Liver (tissue), 9 donors: ENCODE results near the gene SCAP. TPM values are rescaled to one million over a fixed set of nuclear protein-coding genes. Genes with fewer than 3 reads are reported as not detected.
A peak's percentile ranks its signal among the peaks of the same experiment; 100 is the strongest.
"Not testable (repeated sequence)": the region's sequence is repeated elsewhere in the genome, so short reads cannot be mapped to it uniquely, and the experiment has no call there.

ENCODE experiments used
- DNase-seq: peaks from one replicate; pipeline ENCODE4 v3.0.0-alpha.2; 2017; ENCODE audit warnings: low spot score
- H3K27ac ChIP-seq, 2 donors: one replicate each; pipeline ENCODE4 v1.7.0; 2013; ENCODE audit warnings: inconsistent platforms in 2 of 2, low read length in 2 of 2, control low read depth in 1 of 2, low read depth in 1 of 2, mild to moderate bottlenecking in 1 of 2
- H3K27me3 ChIP-seq, 4 donors: one replicate each; pipeline versions ENCODE4 v1.6.1 to v1.7.0; 2013; ENCODE audit warnings: low read length in 3 of 4, inconsistent platforms in 1 of 4, mild to moderate bottlenecking in 1 of 4, moderate library complexity in 1 of 4; ENCODE audit not compliant: control insufficient read depth in 4 of 4, insufficient read depth in 4 of 4
- H3K36me3 ChIP-seq, 4 donors: one replicate each; pipeline versions ENCODE4 v1.6.1 to v1.7.0; 2013; ENCODE audit warnings: low read length in 3 of 4, mild to moderate bottlenecking in 3 of 4, low read depth in 1 of 4, moderate library complexity in 1 of 4; ENCODE audit not compliant: control insufficient read depth in 4 of 4, insufficient read depth in 3 of 4
- H3K4me1 ChIP-seq, 4 donors: one replicate each; pipeline versions ENCODE4 v1.6.1 to v1.7.0; 2013; ENCODE audit warnings: low read length in 3 of 4, mild to moderate bottlenecking in 3 of 4, moderate library complexity in 1 of 4; ENCODE audit not compliant: control insufficient read depth in 4 of 4, insufficient read depth in 4 of 4
- H3K4me3 ChIP-seq, 3 donors: one replicate each; pipeline versions ENCODE4 v1.6.1 to v1.7.0; 2013; ENCODE audit warnings: low read length in 3 of 3, control low read depth in 1 of 3, low read depth in 1 of 3, mild to moderate bottlenecking in 1 of 3
- H3K9ac ChIP-seq, 2 donors: one replicate each; pipeline ENCODE4 v1.7.0; 2013; ENCODE audit warnings: low read length in 2 of 2, mild to moderate bottlenecking in 2 of 2, moderate library complexity in 2 of 2, control low read depth in 1 of 2, low read depth in 1 of 2
- H3K9me3 ChIP-seq, 4 donors: one replicate each; pipeline versions ENCODE4 v1.6.1 to v1.7.0; 2013; ENCODE audit warnings: low read length in 3 of 4; ENCODE audit not compliant: control insufficient read depth in 4 of 4
- EGR1 ChIP-seq, 2 donors: IDR thresholded peaks; 2 replicates each; pipeline ENCODE4 v1.6.1; 2016 to 2018; ENCODE audit warnings: antibody characterized with exemption in 2 of 2, low read depth in 2 of 2
- FOXA2 ChIP-seq: IDR thresholded peaks from 2 replicates; pipeline ENCODE4 v1.6.1; 2016; ENCODE audit warnings: antibody characterized with exemption
- GABPA ChIP-seq, 2 donors: IDR thresholded peaks in 1 of 2; conservative IDR thresholded peaks in 1 of 2; 2 replicates each; pipeline ENCODE4 v1.6.1; 2016; ENCODE audit warnings: antibody characterized with exemption in 2 of 2, mild to moderate bottlenecking in 1 of 2, moderate library complexity in 1 of 2
- HNF4A ChIP-seq, 2 donors: conservative IDR thresholded peaks; 2 replicates each; pipeline ENCODE4 v1.6.1; 2016; ENCODE audit warnings: antibody characterized with exemption in 2 of 2, mild to moderate bottlenecking in 2 of 2
- JUND ChIP-seq, 2 donors: IDR thresholded peaks; 2 replicates each; pipeline ENCODE4 v1.6.1; 2016; ENCODE audit warnings: antibody characterized with exemption in 2 of 2
- NR2F2 ChIP-seq: IDR thresholded peaks from 2 replicates; pipeline ENCODE4 v1.6.1; 2016; ENCODE audit warnings: antibody characterized with exemption
- RXRA ChIP-seq, 2 donors: IDR thresholded peaks; 2 replicates each; pipeline ENCODE4 v1.6.1; 2017 to 2018; ENCODE audit warnings: antibody characterized with exemption in 2 of 2, mild to moderate bottlenecking in 1 of 2
- SP1 ChIP-seq: IDR thresholded peaks from 2 replicates; pipeline ENCODE4 v1.6.1; 2018; ENCODE audit warnings: antibody characterized with exemption, mild to moderate bottlenecking
- TAF1 ChIP-seq: conservative IDR thresholded peaks from 2 replicates; pipeline ENCODE4 v1.6.1; 2016; ENCODE audit warnings: antibody characterized with exemption, mild to moderate bottlenecking
- ZBTB33 ChIP-seq: IDR thresholded peaks from 2 replicates; pipeline ENCODE4 v1.6.1; 2016; ENCODE audit warnings: antibody characterized with exemption
- WGBS: extraction: QIAGEN DNeasy Blood & Tissue Kit; methylation state at CpG from one replicate; pipeline ENCODE4 v1.1.7; 2013; 5-methylcytosine and 5-hydroxymethylcytosine counted together
- polyA plus RNA-seq, 2 donors: library from polyadenylated mRNA; stranded (reverse) in 1 of 2; unstranded in 1 of 2; fragments of 200-250 nt in 1 of 2; fragments of >200 nt in 1 of 2; fragmentation: Nextera tagmentation in 1 of 2; extraction: Ambion mirVana in 1 of 2; gene quantifications; one replicate each; pipeline versions ENCODE4 v1.2.1 to v1.2.3, GENCODE V29; 2013 to 2015
- total RNA-seq, 2 donors: library from RNA; depleted of rRNA; stranded (reverse); fragments of >200 nt; gene quantifications; one replicate each; pipeline ENCODE4 v1.2.3, GENCODE V29; 2014
- TF ChIP-seq, protein P1 (sequence below): IDR thresholded peaks from 2 replicates; pipeline ENCODE4 v1.6.1; 2016; ENCODE audit warnings: antibody characterized with exemption, mild to moderate bottlenecking
- TF ChIP-seq, protein P2 (sequence below): IDR thresholded peaks from 2 replicates; pipeline ENCODE4 v1.6.1; 2016; ENCODE audit warnings: antibody characterized with exemption
- donor health status: healthy.
- donor health status: healthy.
- donor health status: healthy.
- donor health status: healthy.
- donor health status: healthy.

Gene SCAP
- total and polyA plus RNA-seq, 4 donors, result 25.9 to 84.8 (median 59.3) TPM

GRCh38 chr3:47512416-47513124 lies 36.8 kb upstream of the SCAP start:
- DNase-seq, result peak; percentile 45
- Histone ChIP-seq H3K9me3 (no peaks in the 10 kb centered on the region), H3K27ac (peak overlapping the region; percentile 89 to 100), H3K27me3 (no peaks in the 10 kb centered on the region), H3K36me3 (peaks cover 0 to 21% (median 3%) of the 10 kb centered on the region in 4 donors), H3K9ac (peak overlapping the region in 1 of 2 donors; percentile 95), H3K4me1 (peaks cover 5 to 21% (median 12%) of the 10 kb centered on the region in 4 donors), H3K4me3 (peak overlapping the region; percentile 55 to 93 (median 63))
- TF ChIP-seq TAF1 (peak; percentile 3), ZBTB33 (no peak)
- TF ChIP-seq, protein P1, sequence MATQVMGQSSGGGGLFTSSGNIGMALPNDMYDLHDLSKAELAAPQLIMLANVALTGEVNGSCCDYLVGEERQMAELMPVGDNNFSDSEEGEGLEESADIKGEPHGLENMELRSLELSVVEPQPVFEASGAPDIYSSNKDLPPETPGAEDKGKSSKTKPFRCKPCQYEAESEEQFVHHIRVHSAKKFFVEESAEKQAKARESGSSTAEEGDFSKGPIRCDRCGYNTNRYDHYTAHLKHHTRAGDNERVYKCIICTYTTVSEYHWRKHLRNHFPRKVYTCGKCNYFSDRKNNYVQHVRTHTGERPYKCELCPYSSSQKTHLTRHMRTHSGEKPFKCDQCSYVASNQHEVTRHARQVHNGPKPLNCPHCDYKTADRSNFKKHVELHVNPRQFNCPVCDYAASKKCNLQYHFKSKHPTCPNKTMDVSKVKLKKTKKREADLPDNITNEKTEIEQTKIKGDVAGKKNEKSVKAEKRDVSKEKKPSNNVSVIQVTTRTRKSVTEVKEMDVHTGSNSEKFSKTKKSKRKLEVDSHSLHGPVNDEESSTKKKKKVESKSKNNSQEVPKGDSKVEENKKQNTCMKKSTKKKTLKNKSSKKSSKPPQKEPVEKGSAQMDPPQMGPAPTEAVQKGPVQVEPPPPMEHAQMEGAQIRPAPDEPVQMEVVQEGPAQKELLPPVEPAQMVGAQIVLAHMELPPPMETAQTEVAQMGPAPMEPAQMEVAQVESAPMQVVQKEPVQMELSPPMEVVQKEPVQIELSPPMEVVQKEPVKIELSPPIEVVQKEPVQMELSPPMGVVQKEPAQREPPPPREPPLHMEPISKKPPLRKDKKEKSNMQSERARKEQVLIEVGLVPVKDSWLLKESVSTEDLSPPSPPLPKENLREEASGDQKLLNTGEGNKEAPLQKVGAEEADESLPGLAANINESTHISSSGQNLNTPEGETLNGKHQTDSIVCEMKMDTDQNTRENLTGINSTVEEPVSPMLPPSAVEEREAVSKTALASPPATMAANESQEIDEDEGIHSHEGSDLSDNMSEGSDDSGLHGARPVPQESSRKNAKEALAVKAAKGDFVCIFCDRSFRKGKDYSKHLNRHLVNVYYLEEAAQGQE, result no peak
- TF ChIP-seq, protein P2, sequence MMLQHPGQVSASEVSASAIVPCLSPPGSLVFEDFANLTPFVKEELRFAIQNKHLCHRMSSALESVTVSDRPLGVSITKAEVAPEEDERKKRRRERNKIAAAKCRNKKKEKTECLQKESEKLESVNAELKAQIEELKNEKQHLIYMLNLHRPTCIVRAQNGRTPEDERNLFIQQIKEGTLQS, result no peak
- WGBS, result 21% methylated on average over 36 of the region's 36 CpGs

GRCh38 chr3:47505267-47505666 lies 29.5 kb upstream of the SCAP start:
- H3K9ac ChIP-seq, H3K9me3 ChIP-seq, H3K4me1 ChIP-seq, H3K27ac ChIP-seq, DNase-seq, H3K27me3 ChIP-seq, H3K4me3 ChIP-seq: not testable (repeated sequence)
- peaks cover 8 to 51% (median 30%) of the 10 kb centered on the region in 4 donors for H3K36me3 ChIP-seq
- WGBS, result 97% methylated on average over 6 of the region's 6 CpGs

DNA sequence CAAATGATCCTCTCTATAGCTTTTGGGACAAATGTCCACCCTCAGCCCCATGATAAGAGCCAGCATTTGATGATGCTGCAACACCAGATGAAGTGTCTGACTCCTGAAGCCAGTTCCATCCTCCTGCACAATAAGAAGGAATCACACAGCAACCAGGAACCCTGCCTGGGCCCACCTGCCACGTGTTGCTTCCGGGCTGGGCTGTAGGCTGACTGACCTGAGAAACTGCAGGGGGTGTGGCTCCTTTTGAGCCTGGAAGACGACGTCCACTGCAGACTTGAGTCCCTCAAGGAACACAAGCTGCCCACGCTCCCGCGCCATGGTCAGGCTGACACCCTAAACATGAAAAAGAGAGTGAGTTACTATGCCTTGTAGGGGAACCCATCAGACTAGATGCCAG lies 28.4 kb upstream of the SCAP start:
- TF ChIP-seq GABPA (IDR thresholded peaks at IDR 0.05 in 1 of 2, conservative IDR thresholded peaks at IDR 0.05 in 1 of 2), result no peak
- no peak for TF ChIP-seq FOXA2
- no peak for TF ChIP-seq RXRA (IDR thresholded peaks at IDR 0.05)
- TF ChIP-seq, protein P1, result no peak
- TF ChIP-seq EGR1 (IDR thresholded peaks at IDR 0.05; ENCODE audit: low read depth in 2 of 2), result no peak
- no peak for TF ChIP-seq HNF4A (conservative IDR thresholded peaks at IDR 0.05)
- TF ChIP-seq NR2F2, result no peak
- no peak for TF ChIP-seq SP1
- TF ChIP-seq JUND (IDR thresholded peaks at IDR 0.05), result no peak
- no peak for TF ChIP-seq TAF1
- H3K4me1 ChIP-seq, result no peaks in the 10 kb centered on the region
- no peak overlapping the region for H3K4me3 ChIP-seq
- H3K36me3 ChIP-seq, result peaks cover 10 to 51% (median 29%) of the 10 kb centered on the region in 4 donors
- H3K27me3 ChIP-seq, result no peaks in the 10 kb centered on the region
- DNase-seq, result no peak
- no peak overlapping the region for H3K27ac ChIP-seq
- H3K9ac ChIP-seq, result no peak overlapping the region
- 90% methylated on average over 7 of the region's 7 CpGs for WGBS
- no peaks in the 10 kb centered on the region for H3K9me3 ChIP-seq
